Left cardiac atrium (tissue), 4 donors: ENCODE results near the gene ARHGAP20. TPM values are rescaled to one million over a fixed set of nuclear protein-coding genes. Genes with fewer than 3 reads are reported as not detected.

Source experiments
- ATAC-seq, 2 donors: fragments of 200-7000 bp; cut with Tn5 transposase; one replicate each; pipeline ENCODE4 v1.9.1; 2020; ENCODE audit warnings: mild to moderate bottlenecking in 2 of 2, moderate library complexity in 2 of 2
- DNase-seq: peaks from one replicate; pipeline ENCODE4 v3.0.0-alpha.2; 2020
- intact Hi-C, 2 donors: fragments of 100-400 bp; cut with DNase I; formaldehyde crosslinking; loops; one replicate each; pipeline versions ENCODE4 v1.14.1 to v1.15.1; 2022 to 2023
- total RNA-seq, 2 donors: library from RNA; stranded (reverse); fragmentation: NEBNext Ultra II Directional; extraction: Animal tissue kit (Norgen Biotek cat#: 25700); gene quantifications; one replicate each; pipeline ENCODE4 v1.2.1, GENCODE V29; 2021
- donor health status: DM: no; HTN: yes; CAD: no.
- donor health status: DM: no; HTN: yes; CAD: no; lungs with severe emphysema.
- donor health status: DM: yes; HTN: yes; CAD: no.
- donor health status: Dilated cardiomyopathy.

The ARHGAP20 gene
- total RNA-seq, 2 donors from 2014 or later, result 2.5 to 4.7 TPM

GRCh38 chr11:110565357-110566336 is 146.6 kb downstream of the ARHGAP20 start:
- intact Hi-C loops, result no loop called here
- ATAC-seq (peak; percentile 54 to 82), DNase-seq (no peak)

GRCh38 chr11:110564676-110565356 is 147.4 kb downstream of the ARHGAP20 start:
- no peak for ATAC-seq
- no peak for DNase-seq
- intact Hi-C loops, result no loop called here

GRCh38 chr11:110544779-110545178 is 167.5 kb downstream of the ARHGAP20 start:
- no peak for DNase-seq
- intact Hi-C loops, result no loop called here
- ATAC-seq, result no peak

GRCh38 chr11:110538154-110538553 is 174.1 kb downstream of the ARHGAP20 start:
- DNase-seq (no peak), ATAC-seq (no peak)
- intact Hi-C loops, result no loop called here

GRCh38 chr11:110530900-110531741 is 181.1 kb downstream of the ARHGAP20 start:
- no peak for DNase-seq
- no peak for ATAC-seq
- intact Hi-C loops, result no loop called here

GRCh38 chr11:110529043-110529442 is 183.2 kb downstream of the ARHGAP20 start:
- DNase-seq (no peak), ATAC-seq (no peak)
- intact Hi-C loops, result no loop called here

GRCh38 chr11:110527146-110527545 is 185.1 kb downstream of the ARHGAP20 start:
- intact Hi-C loops, result no loop called here
- DNase-seq (no peak), ATAC-seq (no peak)
